LoVo (cell line): ENCODE data around the gene ZNF263.

Experiments used
- DNase-seq: peaks from one replicate; pipeline ENCODE4 v3.0.0-alpha.2; 2016; ENCODE audit warnings: low spot score

ZNF263 gene

DNA sequence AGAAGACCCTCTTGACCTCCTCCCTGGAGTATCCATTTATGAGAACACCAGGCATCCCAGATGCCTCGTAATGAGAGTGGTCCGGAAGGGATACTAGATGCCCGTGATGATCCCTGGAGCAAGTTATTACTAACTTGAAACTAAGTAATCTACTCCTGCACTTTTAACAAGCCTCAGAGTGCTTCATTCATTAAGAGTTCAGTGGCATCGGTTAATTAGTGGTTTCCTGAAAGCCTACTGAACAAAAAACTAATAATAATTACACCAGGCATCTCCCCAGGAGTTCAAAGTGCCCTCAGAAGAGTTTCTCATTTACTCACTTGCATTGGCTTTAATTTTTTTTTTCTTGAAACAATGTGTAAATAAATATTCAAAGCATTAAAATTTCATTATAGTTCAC is 44.2 kb downstream of the ZNF263 start:
- no peak for DNase-seq

DNA sequence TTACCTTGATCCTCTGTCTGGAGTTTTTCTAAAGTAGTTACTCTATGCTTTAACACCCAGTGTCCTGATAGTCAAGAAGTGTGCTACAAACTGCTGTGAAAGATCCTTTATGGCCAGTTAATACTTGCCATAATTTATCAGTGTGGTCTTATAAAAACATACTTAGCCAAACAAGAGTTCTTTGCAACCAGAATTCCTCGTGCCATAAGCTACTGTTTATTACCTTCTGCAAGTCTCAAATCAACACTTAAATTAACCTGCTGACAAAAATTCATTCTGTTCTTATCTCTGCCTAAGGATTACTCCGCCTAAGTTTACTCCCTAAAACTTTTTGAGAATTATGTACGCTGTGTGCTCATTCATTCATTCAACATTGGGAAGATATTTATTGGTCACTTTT is 44.8 kb downstream of the ZNF263 start:
- DNase-seq, result no peak

DNA sequence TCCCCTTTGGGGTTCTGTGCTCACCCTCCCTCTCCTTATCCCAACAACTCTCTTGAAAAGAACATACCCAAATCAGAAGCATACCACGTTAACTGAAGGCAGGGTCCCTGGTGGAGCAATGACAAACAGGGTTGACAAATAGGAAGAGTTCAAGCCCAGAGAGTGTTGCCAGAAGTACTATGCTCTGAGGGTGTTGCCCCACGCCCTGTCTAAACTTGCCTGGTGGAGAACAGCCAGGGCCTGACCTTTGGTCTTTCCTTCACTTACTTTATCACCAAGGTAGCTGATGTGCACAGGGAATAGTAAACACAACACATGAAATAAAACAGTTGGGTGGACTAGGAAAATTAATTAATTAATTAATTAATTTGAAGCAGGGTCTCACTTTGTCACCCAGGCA is 45.4 kb downstream of the ZNF263 start:
- peak; percentile 39 for DNase-seq
